ENCODE data around the gene SGIP1.

Gene SGIP1

GRCh38 chr1:66523562-66523961 is 10.4 kb upstream of the SGIP1 start:
- DNase-seq = peak; percentile 25

- DNase-seq = no peak
Measured at GRCh38 chr1:66525086-66525485, 8.9 kb upstream of the SGIP1 start.

GRCh38 chr1:66526036-66526435 is 7.9 kb upstream of the SGIP1 start:
- no peak for DNase-seq

- no peak for DNase-seq
Measured at GRCh38 chr1:66526991-66527390, 7.0 kb upstream of the SGIP1 start.

GRCh38 chr1:66527686-66528085 is 6.3 kb upstream of the SGIP1 start:
- DNase-seq = peak; percentile 84

- no peak for DNase-seq
Measured at GRCh38 chr1:66528580-66528979, 5.4 kb upstream of the SGIP1 start.

GRCh38 chr1:66532214-66532613 is 1.7 kb upstream of the SGIP1 start:
- no peak for DNase-seq

- DNase-seq = peak; percentile 86
Measured at GRCh38 chr1:66532798-66533783, 862 bp upstream of the SGIP1 start.

- DNase-seq = no peak
Measured at GRCh38 chr1:66535061-66535460, 1.1 kb downstream of the SGIP1 start.

GRCh38 chr1:66535853-66536252 is 1.9 kb downstream of the SGIP1 start:
- DNase-seq = no peak

GRCh38 chr1:66537718-66538117 is 3.8 kb downstream of the SGIP1 start:
- DNase-seq = no peak

- no peak for DNase-seq
Measured at GRCh38 chr1:66539491-66539890, 5.5 kb downstream of the SGIP1 start.

- DNase-seq = peak; percentile 79
Measured at GRCh38 chr1:66540434-66541032, 6.6 kb downstream of the SGIP1 start.

- DNase-seq = no peak
Measured at GRCh38 chr1:66542314-66542713, 8.4 kb downstream of the SGIP1 start.

- DNase-seq = no peak
Measured at GRCh38 chr1:66542811-66543767, 9.1 kb downstream of the SGIP1 start.

- DNase-seq = no peak
Measured at GRCh38 chr1:66546047-66546810, 12.3 kb downstream of the SGIP1 start.

GRCh38 chr1:66549017-66549416 is 15.1 kb downstream of the SGIP1 start:
- no peak for DNase-seq

GRCh38 chr1:66550243-66550642 is 16.3 kb downstream of the SGIP1 start:
- DNase-seq = no peak

- DNase-seq = no peak
Measured at GRCh38 chr1:66552287-66552686, 18.3 kb downstream of the SGIP1 start.

GRCh38 chr1:66552829-66553228 is 18.9 kb downstream of the SGIP1 start:
- no peak for DNase-seq

- peak; percentile 72 for DNase-seq
Measured at GRCh38 chr1:66553846-66554245, 19.9 kb downstream of the SGIP1 start.

- no peak for DNase-seq
Measured at GRCh38 chr1:66556161-66556611, 22.2 kb downstream of the SGIP1 start.

Measured in fibroblast of skin of abdomen (primary cell).